Testis (tissue), 3 donors: Measurements from ENCODE around the gene MBNL2. TPM values are rescaled to one million over a fixed set of nuclear protein-coding genes. Genes with fewer than 3 reads are reported as not detected.

ENCODE experiments used
- DNase-seq: peaks from one replicate; pipeline ENCODE4 v3.0.0-alpha.2; 2019
- H3K27ac ChIP-seq, 2 donors: fragments of 200-600 bp; sonication (generic); one replicate each; pipeline ENCODE4 v1.5.1; 2019
- H3K27me3 ChIP-seq: fragments of 200-600 bp; sonication (generic); one replicate; pipeline ENCODE4 v1.5.1; 2019
- H3K36me3 ChIP-seq: fragments of 200-600 bp; sonication (generic); one replicate; pipeline ENCODE4 v1.5.1; 2017; ENCODE audit warnings: low read depth; ENCODE audit errors: missing control alignments
- H3K4me1 ChIP-seq: fragments of 200-600 bp; sonication (generic); one replicate; pipeline ENCODE4 v1.5.1; 2019
- H3K4me3 ChIP-seq, 2 donors: fragments of 200-600 bp; sonication (generic); one replicate each; pipeline ENCODE4 v1.5.1; 2017 to 2019
- H3K9me3 ChIP-seq: fragments of 200-600 bp; sonication (generic); one replicate; pipeline ENCODE4 v1.5.1; 2017
- POLR2A ChIP-seq: fragments of 450-650 bp; IDR thresholded peaks from one replicate; pipeline ENCODE4 v1.6.1; 2017; ENCODE audit warnings: antibody characterized with exemption, mild to moderate bottlenecking, moderate library complexity
- WGBS, 2 donors: methylation state at CpG; one replicate each; pipeline ENCODE4 v1.1.5; 2018; 5-methylcytosine and 5-hydroxymethylcytosine counted together
- intact Hi-C: fragments of 100-400 bp; cut with DNase I; formaldehyde crosslinking; loops from one replicate; pipeline ENCODE4 v1.15.1; 2023; ENCODE audit warnings: low total_unique reads
- polyA plus RNA-seq: library from polyadenylated mRNA; stranded (reverse); fragments of 350-450 nt; fragmentation: Illumina TruSeq; extraction: RNeasy Lipid Tissue Mini Kit (QIAGEN cat#74804); gene quantifications from one replicate; pipeline ENCODE4 v1.2.3, GENCODE V29; 2014; ENCODE audit warnings: low read depth, low replicate concordance; ENCODE audit not compliant: insufficient read depth
- total RNA-seq, 2 donors: library from RNA; depleted of rRNA; stranded (reverse); fragments of >200 nt; gene quantifications; one replicate each; pipeline ENCODE4 v1.2.3, GENCODE V29; 2016
- TF ChIP-seq, protein P1 (sequence below), 3 experiments: fragments of 450-650 bp in 2 of 3; fragments of 200-600 bp in 1 of 3; sonication (generic) in 1 of 3; IDR thresholded peaks; one replicate each; pipeline ENCODE4 v1.5.1; 2016 to 2019; ENCODE audit warnings: antibody characterized with exemption in 3 of 3, mild to moderate bottlenecking in 2 of 3, moderate library complexity in 1 of 3

MBNL2 gene
- total and polyA plus RNA-seq, 3 donors from 2014 or later = 21.5 to 83.0 (median 69.4) TPM

GRCh38 chr13:97258801-97259200 is 36.7 kb downstream of the MBNL2 start:
- intact Hi-C loops = no loop called here
- Histone ChIP-seq H3K27me3 (no peaks in the 10 kb centered on the region), H3K9me3 (no peaks in the 10 kb centered on the region), H3K4me3 (no peak overlapping the region), H3K36me3 (no peaks in the 10 kb centered on the region), H3K4me1 (peaks cover 27% of the 10 kb centered on the region), H3K27ac (peak overlapping the region in 1 of 2 donors; percentile 38)
- 91 to 100% methylated on average over 1 to 2 of the region's 2 CpGs for WGBS, 2 donors
- TF ChIP-seq POLR2A = no peak
- TF ChIP-seq, protein P1, sequence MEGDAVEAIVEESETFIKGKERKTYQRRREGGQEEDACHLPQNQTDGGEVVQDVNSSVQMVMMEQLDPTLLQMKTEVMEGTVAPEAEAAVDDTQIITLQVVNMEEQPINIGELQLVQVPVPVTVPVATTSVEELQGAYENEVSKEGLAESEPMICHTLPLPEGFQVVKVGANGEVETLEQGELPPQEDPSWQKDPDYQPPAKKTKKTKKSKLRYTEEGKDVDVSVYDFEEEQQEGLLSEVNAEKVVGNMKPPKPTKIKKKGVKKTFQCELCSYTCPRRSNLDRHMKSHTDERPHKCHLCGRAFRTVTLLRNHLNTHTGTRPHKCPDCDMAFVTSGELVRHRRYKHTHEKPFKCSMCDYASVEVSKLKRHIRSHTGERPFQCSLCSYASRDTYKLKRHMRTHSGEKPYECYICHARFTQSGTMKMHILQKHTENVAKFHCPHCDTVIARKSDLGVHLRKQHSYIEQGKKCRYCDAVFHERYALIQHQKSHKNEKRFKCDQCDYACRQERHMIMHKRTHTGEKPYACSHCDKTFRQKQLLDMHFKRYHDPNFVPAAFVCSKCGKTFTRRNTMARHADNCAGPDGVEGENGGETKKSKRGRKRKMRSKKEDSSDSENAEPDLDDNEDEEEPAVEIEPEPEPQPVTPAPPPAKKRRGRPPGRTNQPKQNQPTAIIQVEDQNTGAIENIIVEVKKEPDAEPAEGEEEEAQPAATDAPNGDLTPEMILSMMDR (IDR thresholded peaks at IDR 0.05) = no peak
- DNase-seq = no peak

GRCh38 chr13:97259410-97259797 is 37.3 kb downstream of the MBNL2 start:
- TF ChIP-seq, protein P1 (IDR thresholded peaks at IDR 0.05) = no peak
- no peak for TF ChIP-seq POLR2A
- Histone ChIP-seq H3K27ac (no peak overlapping the region), H3K27me3 (no peaks in the 10 kb centered on the region), H3K36me3 (no peaks in the 10 kb centered on the region), H3K9me3 (no peaks in the 10 kb centered on the region), H3K4me3 (no peak overlapping the region), H3K4me1 (peaks cover 27% of the 10 kb centered on the region)
- intact Hi-C loops = no loop called here
- WGBS, 2 donors = 84 to 90% methylated on average over 6 of the region's 6 CpGs
- DNase-seq = no peak

- Histone ChIP-seq H3K36me3 (no peaks in the 10 kb centered on the region), H3K9me3 (no peaks in the 10 kb centered on the region), H3K27me3 (no peaks in the 10 kb centered on the region), H3K4me1 (peaks cover 27% of the 10 kb centered on the region), H3K27ac (peak overlapping the region in 1 of 2 donors; percentile 37), H3K4me3 (no peak overlapping the region)
- 85 to 86% methylated on average over 12 of the region's 12 CpGs for WGBS, 2 donors
- intact Hi-C loops = no loop called here
- no peak for TF ChIP-seq POLR2A
- TF ChIP-seq, protein P1 (IDR thresholded peaks at IDR 0.05) = no peak
- DNase-seq = no peak
These were observed 37.9 kb downstream of the MBNL2 start for GRCh38 chr13:97259798-97260714.

DNA sequence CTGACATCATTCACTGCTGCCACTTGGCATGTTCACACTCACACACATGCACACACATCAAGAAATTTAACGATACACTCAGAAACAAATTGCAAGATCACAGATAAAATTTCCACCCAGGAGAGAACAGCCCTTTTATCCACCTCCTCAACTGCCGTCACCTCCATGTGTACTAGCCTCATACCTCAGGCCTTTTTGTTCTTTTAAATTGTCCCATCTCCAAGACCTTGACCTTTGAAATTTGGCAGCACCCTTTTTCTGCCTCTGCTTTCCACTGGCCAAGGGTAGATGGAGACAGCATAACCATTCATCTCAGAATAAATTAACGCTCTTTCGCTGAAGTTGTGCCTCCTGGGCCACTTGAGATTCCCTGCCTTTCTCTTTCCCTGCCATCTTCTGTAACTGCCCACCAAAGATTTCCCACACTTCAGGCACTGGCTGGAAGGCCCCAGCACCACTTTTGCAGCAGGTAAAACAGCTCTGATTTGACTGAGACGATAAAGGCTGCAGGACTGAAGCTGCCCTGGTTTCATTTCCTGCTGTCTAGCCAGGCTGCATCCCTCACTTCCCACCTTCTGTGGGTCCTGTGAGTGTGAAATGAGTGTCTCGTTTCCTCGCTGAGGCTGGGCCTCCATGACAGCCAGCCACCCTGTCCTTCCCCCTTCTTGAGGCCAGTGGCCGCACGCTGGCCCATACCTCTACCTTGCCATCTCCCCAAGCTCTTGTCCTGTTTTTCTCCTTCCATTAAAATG is 39.3 kb downstream of the MBNL2 start:
- Histone ChIP-seq H3K4me3 (no peak overlapping the region), H3K36me3 (no peaks in the 10 kb centered on the region), H3K4me1 (peaks cover 30% of the 10 kb centered on the region), H3K27me3 (no peaks in the 10 kb centered on the region), H3K9me3 (no peaks in the 10 kb centered on the region), H3K27ac (peak overlapping the region in 1 of 2 donors; percentile 37)
- DNase-seq = no peak
- TF ChIP-seq POLR2A = no peak
- TF ChIP-seq, protein P1 (IDR thresholded peaks at IDR 0.05) = no peak
- intact Hi-C loops = no loop called here
- WGBS, 2 donors = 51% methylated on average over 9 of the region's 9 CpGs
